ENCODE data around the gene PLXNB3. TPM values are rescaled to one million over a fixed set of nuclear protein-coding genes. Genes with fewer than 3 reads are reported as not detected.
"Not testable (repeated sequence)": the region's sequence is repeated elsewhere in the genome, so short reads cannot be mapped to it uniquely, and the experiment has no call there.

PLXNB3 gene
- total and polyA plus RNA-seq, 7 donors: 0.60 to 50.1 (median 11.2) TPM; not detected in 1

- H3K36me3 ChIP-seq: no peaks in the 10 kb centered on the region
These were observed 48.2 kb downstream of the PLXNB3 start for GRCh38 chrX:153812220-153812619.

DNA sequence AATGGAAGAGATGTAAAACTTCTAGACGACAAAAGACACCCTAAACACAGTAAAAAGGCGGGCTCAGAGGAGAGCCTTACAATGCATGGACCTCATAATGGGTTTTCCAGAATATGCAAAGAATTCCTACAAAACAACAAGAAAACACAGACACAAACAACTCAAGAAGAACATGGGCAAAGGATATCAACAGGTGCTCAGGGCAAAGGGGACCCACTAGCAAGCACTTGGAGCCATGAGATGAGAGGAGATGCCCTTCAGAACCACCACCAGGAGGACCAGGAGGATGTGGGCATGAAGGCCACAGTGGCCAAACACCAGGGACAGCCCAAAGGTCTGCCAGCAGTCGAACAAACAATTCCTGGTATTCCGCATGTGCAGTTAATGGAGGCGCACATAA lies 49.1 kb downstream of the PLXNB3 start:
- intact Hi-C loops (cut with DNase I): no loop called here
- Histone ChIP-seq H3K4me3 (no peak overlapping the region), H3K27ac (no peak overlapping the region), H3K27me3 (no peaks in the 10 kb centered on the region), H3K36me3 (no peaks in the 10 kb centered on the region), H3K4me1 (no peaks in the 10 kb centered on the region), H3K9me3 (no peaks in the 10 kb centered on the region)
- 91 to 95% methylated on average over 5 of the region's 5 CpGs for WGBS, 2 donors
- TF ChIP-seq POLR2A (IDR thresholded peaks at IDR 0.05): no peak
- no peak for TF ChIP-seq EP300 (IDR thresholded peaks at IDR 0.05)
- TF ChIP-seq POLR2AphosphoS5 (IDR thresholded peaks at IDR 0.05): no peak
- TF ChIP-seq CTCF (IDR thresholded peaks at IDR 0.05): no peak
- DNase-seq: no peak

More at GRCh38 chrX:153812220-153812619, 48.2 kb downstream of the PLXNB3 start:
- intact Hi-C loops (cut with DNase I): no loop called here
- Histone ChIP-seq H3K27ac (no peak overlapping the region), H3K4me1 (no peaks in the 10 kb centered on the region), H3K27me3 (no peaks in the 10 kb centered on the region), H3K9me3 (no peaks in the 10 kb centered on the region), H3K4me3 (no peak overlapping the region)
- no peak for DNase-seq
- TF ChIP-seq POLR2A (IDR thresholded peaks at IDR 0.05): no peak
- no peak for TF ChIP-seq EP300 (IDR thresholded peaks at IDR 0.05)
- no peak for TF ChIP-seq POLR2AphosphoS5 (IDR thresholded peaks at IDR 0.05)
- TF ChIP-seq CTCF (IDR thresholded peaks at IDR 0.05): no peak
- 32 to 57% methylated on average over 14 of the region's 14 CpGs for WGBS, 2 donors

- no peaks in the 10 kb centered on the region for H3K9me3 ChIP-seq
- H3K27me3 ChIP-seq: no peaks in the 10 kb centered on the region
- H3K27ac ChIP-seq: no peak overlapping the region
- intact Hi-C loops (cut with DNase I): no loop called here
- no peak for DNase-seq
- TF ChIP-seq CTCF (IDR thresholded peaks at IDR 0.05): no peak
- TF ChIP-seq EP300 (IDR thresholded peaks at IDR 0.05): no peak
- no peak for TF ChIP-seq POLR2A (IDR thresholded peaks at IDR 0.05)
- TF ChIP-seq POLR2AphosphoS5 (IDR thresholded peaks at IDR 0.05): no peak
- no peaks in the 10 kb centered on the region for H3K36me3 ChIP-seq
- H3K4me3 ChIP-seq: no peak overlapping the region
- peaks cover 0 to 10% (median 3%) of the 10 kb centered on the region in 4 donors for H3K4me1 ChIP-seq
- 68 to 72% methylated on average over 19 of the region's 19 CpGs for WGBS, 2 donors
These were observed 50.7 kb downstream of the PLXNB3 start for GRCh38 chrX:153814591-153815315.

DNA sequence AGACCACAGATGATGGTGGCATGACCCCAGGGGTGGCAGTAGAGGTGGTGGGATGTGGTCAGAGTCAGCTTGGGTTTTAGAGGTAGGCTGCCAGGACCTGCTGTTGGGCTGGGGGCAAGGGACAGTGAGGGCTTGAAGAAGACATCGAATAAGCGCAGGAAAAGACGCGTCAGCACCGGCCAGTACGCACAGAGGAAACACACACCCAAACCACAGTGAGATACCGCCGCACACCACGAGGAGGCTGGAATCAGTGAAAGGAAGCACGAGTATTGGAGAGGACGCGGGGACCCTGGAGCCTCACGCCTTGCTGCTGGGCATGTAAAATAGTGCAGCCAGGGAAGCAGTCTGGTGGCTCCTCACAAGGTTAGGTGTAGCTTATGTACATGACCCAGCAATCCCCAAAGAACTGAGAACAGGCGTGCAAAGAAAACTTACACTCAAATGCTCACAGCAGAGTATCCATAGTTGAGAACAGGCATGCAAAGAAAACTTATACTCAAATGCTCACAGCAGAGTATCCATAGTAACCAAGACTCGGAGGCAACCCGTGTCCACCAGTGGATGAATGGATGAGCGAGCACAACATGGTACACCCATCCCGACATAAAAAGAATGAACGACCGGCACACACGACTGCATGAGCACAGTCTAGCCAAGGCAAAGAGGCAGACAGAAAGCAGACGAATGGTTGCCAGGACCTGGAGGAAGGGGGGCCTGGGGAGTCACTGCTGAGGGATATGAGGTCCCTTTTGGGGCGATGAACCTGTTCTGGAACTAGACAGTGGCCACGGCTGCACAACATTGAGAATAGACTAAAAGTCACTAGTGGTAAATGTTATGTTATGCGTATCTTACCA lies 53.0 kb downstream of the PLXNB3 start:
- H3K27me3 ChIP-seq: no peaks in the 10 kb centered on the region
- WGBS, 2 donors: 66 to 85% methylated on average over 25 of the region's 25 CpGs
- no peak overlapping the region for H3K4me3 ChIP-seq
- TF ChIP-seq POLR2AphosphoS5 (IDR thresholded peaks at IDR 0.05) (no peak), CTCF (IDR thresholded peaks at IDR 0.05) (no peak), EP300 (IDR thresholded peaks at IDR 0.05) (no peak), POLR2A (IDR thresholded peaks at IDR 0.05) (no peak)
- H3K4me1 ChIP-seq: peaks cover 0 to 10% (median 3%) of the 10 kb centered on the region in 4 donors
- DNase-seq: no peak
- H3K27ac ChIP-seq: no peak overlapping the region
- intact Hi-C loops (cut with DNase I): no loop called here
- H3K9me3 ChIP-seq: no peaks in the 10 kb centered on the region
- no peaks in the 10 kb centered on the region for H3K36me3 ChIP-seq

GRCh38 chrX:153818064-153818463 lies 54.0 kb downstream of the PLXNB3 start:
- H3K27ac ChIP-seq; H3K4me3 ChIP-seq; DNase-seq; H3K27me3 ChIP-seq; H3K9me3 ChIP-seq; H3K36me3 ChIP-seq; intact Hi-C loops (cut with DNase I): not testable (repeated sequence)
- WGBS, 2 donors: 86 to 88% methylated on average over 9 of the region's 9 CpGs
- H3K4me1 ChIP-seq: peaks cover 0 to 10% (median 3%) of the 10 kb centered on the region in 4 donors
